Lower lobe of right lung (tissue), 2 donors: ENCODE results near the gene SPATA2. TPM values are rescaled to one million over a fixed set of nuclear protein-coding genes. Genes with fewer than 3 reads are reported as not detected.
"Not testable (repeated sequence)": the region's sequence is repeated elsewhere in the genome, so short reads cannot be mapped to it uniquely, and the experiment has no call there.

Experiments used
- ATAC-seq, 2 donors: fragments of 200-7000 bp; cut with Tn5 transposase; one replicate each; pipeline ENCODE4 v1.9.1; 2020 to 2022; ENCODE audit warnings: mild to moderate bottlenecking in 2 of 2, moderate library complexity in 2 of 2
- DNase-seq: peaks from one replicate; pipeline ENCODE4 v3.0.0-alpha.2; 2020
- H3K27ac ChIP-seq: fragments of 200-600 bp; one replicate; pipeline ENCODE4 v1.8.0; 2022
- H3K27me3 ChIP-seq: fragments of 200-600 bp; one replicate; pipeline ENCODE4 v1.8.0; 2022; ENCODE audit warnings: low read depth
- H3K36me3 ChIP-seq: fragments of 200-600 bp; one replicate; pipeline ENCODE4 v1.8.0; 2022; ENCODE audit warnings: mild to moderate bottlenecking
- H3K4me1 ChIP-seq: fragments of 200-600 bp; one replicate; pipeline ENCODE4 v1.8.0; 2022
- H3K4me3 ChIP-seq: fragments of 200-600 bp; one replicate; pipeline ENCODE4 v1.8.0; 2022; ENCODE audit warnings: mild to moderate bottlenecking
- H3K9me3 ChIP-seq: fragments of 200-600 bp; one replicate; pipeline ENCODE4 v1.8.0; 2022
- CTCF ChIP-seq: fragments of 200-600 bp; IDR thresholded peaks from one replicate; pipeline ENCODE4 v1.8.0; 2022; ENCODE audit warnings: antibody characterized with exemption, mild to moderate bottlenecking
- intact Hi-C: fragments of 100-400 bp; cut with DNase I; formaldehyde crosslinking; loops from one replicate; pipeline ENCODE4 v1.11.0; 2022
- total RNA-seq: library from RNA; stranded (reverse); fragmentation: NEBNext Ultra II Directional; extraction: Animal tissue kit (Norgen Biotek cat#: 25700); gene quantifications from one replicate; pipeline ENCODE4 v1.2.1, GENCODE V29; 2021
- donor health status: DM: no; HTN: yes; CAD: no; lungs with severe emphysema.

Gene SPATA2
- total RNA-seq, 1 donor from 2014 or later = 7.2 TPM

- Histone ChIP-seq H3K27me3 (no peaks in the 10 kb centered on the region), H3K36me3 (peaks cover 65% of the 10 kb centered on the region), H3K27ac (no peak overlapping the region), H3K4me3 (no peak overlapping the region), H3K9me3 (no peaks in the 10 kb centered on the region), H3K4me1 (no peaks in the 10 kb centered on the region)
- ATAC-seq (no peak), DNase-seq (no peak)
- intact Hi-C loops = no loop called here
- TF ChIP-seq CTCF = no peak
These were observed 47.7 kb downstream of the SPATA2 start for GRCh38 chr20:49867453-49868215.

- H3K4me3 ChIP-seq = no peak overlapping the region
- no peaks in the 10 kb centered on the region for H3K4me1 ChIP-seq
- no peak for ATAC-seq
- no peaks in the 10 kb centered on the region for H3K9me3 ChIP-seq
- H3K36me3 ChIP-seq = peaks cover 63% of the 10 kb centered on the region
- DNase-seq = no peak
- intact Hi-C loops = no loop called here
- TF ChIP-seq CTCF = no peak
- H3K27ac ChIP-seq = no peak overlapping the region
- no peaks in the 10 kb centered on the region for H3K27me3 ChIP-seq
These were observed 49.3 kb downstream of the SPATA2 start for GRCh38 chr20:49866051-49866450.

GRCh38 chr20:49865559-49865958 lies 49.8 kb downstream of the SPATA2 start:
- no peak for DNase-seq
- Histone ChIP-seq H3K4me3 (no peak overlapping the region), H3K27me3 (no peaks in the 10 kb centered on the region), H3K4me1 (no peaks in the 10 kb centered on the region), H3K9me3 (no peaks in the 10 kb centered on the region), H3K27ac (no peak overlapping the region), H3K36me3 (peaks cover 63% of the 10 kb centered on the region)
- intact Hi-C loops = no loop called here
- no peak for TF ChIP-seq CTCF
- no peak for ATAC-seq

- intact Hi-C loops = no loop called here
- peaks cover 69% of the 10 kb centered on the region for H3K36me3 ChIP-seq
These were observed 51.7 kb downstream of the SPATA2 start for GRCh38 chr20:49863666-49864065.

GRCh38 chr20:49862607-49863200 lies 52.6 kb downstream of the SPATA2 start:
- no peak for TF ChIP-seq CTCF
- Histone ChIP-seq H3K4me3 (no peak overlapping the region), H3K27me3 (no peaks in the 10 kb centered on the region), H3K27ac (no peak overlapping the region), H3K9me3 (no peaks in the 10 kb centered on the region), H3K36me3 (peaks cover 71% of the 10 kb centered on the region), H3K4me1 (no peaks in the 10 kb centered on the region)
- no peak for ATAC-seq
- no peak for DNase-seq
- intact Hi-C loops = no loop called here

More at GRCh38 chr20:49863666-49864065, 51.7 kb downstream of the SPATA2 start:
- ATAC-seq = no peak
- Histone ChIP-seq H3K27ac (no peak overlapping the region), H3K27me3 (no peaks in the 10 kb centered on the region), H3K9me3 (no peaks in the 10 kb centered on the region), H3K4me3 (no peak overlapping the region), H3K4me1 (no peaks in the 10 kb centered on the region)
- no peak for DNase-seq
- TF ChIP-seq CTCF = no peak

- H3K4me3 ChIP-seq, DNase-seq, H3K27ac ChIP-seq, intact Hi-C loops, H3K9me3 ChIP-seq, H3K4me1 ChIP-seq, H3K27me3 ChIP-seq: not testable (repeated sequence)
- H3K36me3 ChIP-seq = peaks cover 80% of the 10 kb centered on the region
- ATAC-seq = peak in 1 of 2 donors; percentile 33
These were observed 54.1 kb downstream of the SPATA2 start for GRCh38 chr20:49861232-49861631.
